Activated T-cell treated with anti-CD3 and anti-CD28 coated beads for 1 hour (primary cell): Measurements from ENCODE around the gene GANC.

Experiments
- DNase-seq: peaks from one replicate; pipeline ENCODE4 v3.0.0-alpha.2; 2020; ENCODE audit warnings: low read depth

GANC gene

GRCh38 chr15:42344763-42345162, 71.8 kb downstream of the GANC start:
- DNase-seq, result no peak

GRCh38 chr15:42345504-42345903, 72.5 kb downstream of the GANC start:
- DNase-seq, result no peak

GRCh38 chr15:42348083-42348482, 75.1 kb downstream of the GANC start:
- DNase-seq, result no peak

- no peak for DNase-seq
These were observed 76.2 kb downstream of the GANC start for GRCh38 chr15:42349186-42349585.

- no peak for DNase-seq
These were observed 79.4 kb downstream of the GANC start for GRCh38 chr15:42352401-42352800.

- no peak for DNase-seq
These were observed 80.1 kb downstream of the GANC start for GRCh38 chr15:42353061-42353460.

- DNase-seq, result no peak
These were observed 81.8 kb downstream of the GANC start for GRCh38 chr15:42354824-42355223.

- no peak for DNase-seq
These were observed 82.3 kb downstream of the GANC start for GRCh38 chr15:42355291-42355690.

GRCh38 chr15:42356851-42357250, 83.8 kb downstream of the GANC start:
- no peak for DNase-seq

GRCh38 chr15:42358141-42358540, 85.1 kb downstream of the GANC start:
- DNase-seq, result no peak

- no peak for DNase-seq
These were observed 86.2 kb downstream of the GANC start, which contains the start of gene CAPN3 for GRCh38 chr15:42359249-42359648. Gene CAPN3, plus strand, starts transcription at chr15:42359501. Its CDS starts 305 bp downstream, at chr15:42359806.

GRCh38 chr15:42359985-42360384, 87.0 kb downstream of the GANC start:
- no peak for DNase-seq

GRCh38 chr15:42360535-42361112, 87.6 kb downstream of the GANC start:
- DNase-seq, result no peak

- no peak for DNase-seq
These were observed 90.5 kb downstream of the GANC start for GRCh38 chr15:42363487-42363886.

- DNase-seq, result no peak
These were observed 90.9 kb downstream of the GANC start for GRCh38 chr15:42363942-42364341.

GRCh38 chr15:42364529-42364928, 91.5 kb downstream of the GANC start:
- DNase-seq, result no peak

- no peak for DNase-seq
These were observed 93.0 kb downstream of the GANC start for GRCh38 chr15:42365921-42366550.

GRCh38 chr15:42367041-42367440, 94.0 kb downstream of the GANC start:
- no peak for DNase-seq

- no peak for DNase-seq
These were observed 95.1 kb downstream of the GANC start for GRCh38 chr15:42368096-42368495.

GRCh38 chr15:42371096-42371495, 98.1 kb downstream of the GANC start:
- no peak for DNase-seq

- no peak for DNase-seq
These were observed 100.3 kb downstream of the GANC start for GRCh38 chr15:42373274-42373673.

- DNase-seq, result no peak
These were observed 100.9 kb downstream of the GANC start for GRCh38 chr15:42373936-42374335.

GRCh38 chr15:42374810-42375209, 101.8 kb downstream of the GANC start:
- DNase-seq, result no peak

GRCh38 chr15:42375252-42375651, 102.3 kb downstream of the GANC start:
- no peak for DNase-seq
